ENCODE data around the gene DNER. TPM values are rescaled to one million over a fixed set of nuclear protein-coding genes. Genes with fewer than 3 reads are reported as not detected.

The DNER gene
- polyA plus RNA-seq, 6 donors from 2014 or later = not detected

Other genes starting within 250 kb of the DNER start
- 10 to 100 TPM; 20.0 to 64.5 (median 46.1) TPM for gene TRIP12, start 207.5 kb upstream of the DNER start, polyA plus RNA-seq (ENCODE audit: low read depth in 6 of 6)
- 1 to 10 TPM in 1 of 6 donors, under 1 TPM in 4, not detected in 1; 0.24 to 1.4 (median 0.76) TPM for gene FBXO36, start 207.9 kb upstream of the DNER start, polyA plus RNA-seq (ENCODE audit: low read depth in 6 of 6)

Measured in naive B cell (primary cell).